Calu3 (cell line): Measurements from ENCODE around the gene FAM13C. TPM values are rescaled to one million over a fixed set of nuclear protein-coding genes. Genes with fewer than 3 reads are reported as not detected.

ENCODE experiments used
- BruUV-seq: library from RNA; stranded (reverse); fragments of 400-500 nt; replicated peaks from 2 replicates; lab custom pipeline; 2021; lab: Mats Ljungman, UMichigan
- CTCF ChIA-PET: fragments of 300-600 bp; sonication (Branson Sonifier 250); formaldehyde crosslinking; loops from one replicate; lab custom pipeline; 2022; ENCODE audit warnings: antibody characterized with exemption; lab: Charles Lee
- DNase-seq: peaks from one replicate; pipeline ENCODE4 v3.0.0; 2022
- H3K27ac Mint-ChIP-seq: one replicate; pipeline ENCODE4 v1.8.0; 2022; ENCODE audit warnings: mixed read lengths; ENCODE audit not compliant: unreplicated experiment
- H3K27me3 Mint-ChIP-seq: one replicate; pipeline ENCODE4 v1.8.0; 2022; ENCODE audit warnings: mixed read lengths; ENCODE audit not compliant: unreplicated experiment
- H3K36me3 Mint-ChIP-seq: one replicate; pipeline ENCODE4 v1.8.0; 2022; ENCODE audit warnings: mild to moderate bottlenecking, moderate library complexity, mixed read lengths; ENCODE audit not compliant: insufficient read depth, unreplicated experiment
- H3K4me1 Mint-ChIP-seq: one replicate; pipeline ENCODE4 v1.8.0; 2022; ENCODE audit warnings: mild to moderate bottlenecking, low read depth, mixed read lengths; ENCODE audit not compliant: unreplicated experiment
- H3K4me3 Mint-ChIP-seq: one replicate; pipeline ENCODE4 v1.8.0; 2022; ENCODE audit warnings: mild to moderate bottlenecking, low read depth, moderate library complexity, mixed read lengths; ENCODE audit not compliant: unreplicated experiment
- H3K9me3 Mint-ChIP-seq: one replicate; pipeline ENCODE4 v1.8.0; 2022; ENCODE audit warnings: low read depth, mixed read lengths; ENCODE audit not compliant: unreplicated experiment
- intact Hi-C: fragments of 100-400 bp; cut with micrococcal nuclease; formaldehyde crosslinking; loops from one replicate; pipeline ENCODE4 v1.10.0; 2022; ENCODE audit not compliant: unreplicated experiment
- total RNA-seq: library from RNA; stranded (reverse); gene quantifications from 2 replicates; pipeline ENCODE4 v1.2.3, GENCODE V29; 2022
- TF ChIP-seq, protein P1 (sequence below): fragments of 200-600 bp; IDR thresholded peaks from one replicate; pipeline ENCODE4 v1.8.0; 2022; ENCODE audit warnings: antibody characterized with exemption; ENCODE audit not compliant: unreplicated experiment

The FAM13C gene
- total RNA-seq, 1 experiment from 2014 or later, result not detected

DNA sequence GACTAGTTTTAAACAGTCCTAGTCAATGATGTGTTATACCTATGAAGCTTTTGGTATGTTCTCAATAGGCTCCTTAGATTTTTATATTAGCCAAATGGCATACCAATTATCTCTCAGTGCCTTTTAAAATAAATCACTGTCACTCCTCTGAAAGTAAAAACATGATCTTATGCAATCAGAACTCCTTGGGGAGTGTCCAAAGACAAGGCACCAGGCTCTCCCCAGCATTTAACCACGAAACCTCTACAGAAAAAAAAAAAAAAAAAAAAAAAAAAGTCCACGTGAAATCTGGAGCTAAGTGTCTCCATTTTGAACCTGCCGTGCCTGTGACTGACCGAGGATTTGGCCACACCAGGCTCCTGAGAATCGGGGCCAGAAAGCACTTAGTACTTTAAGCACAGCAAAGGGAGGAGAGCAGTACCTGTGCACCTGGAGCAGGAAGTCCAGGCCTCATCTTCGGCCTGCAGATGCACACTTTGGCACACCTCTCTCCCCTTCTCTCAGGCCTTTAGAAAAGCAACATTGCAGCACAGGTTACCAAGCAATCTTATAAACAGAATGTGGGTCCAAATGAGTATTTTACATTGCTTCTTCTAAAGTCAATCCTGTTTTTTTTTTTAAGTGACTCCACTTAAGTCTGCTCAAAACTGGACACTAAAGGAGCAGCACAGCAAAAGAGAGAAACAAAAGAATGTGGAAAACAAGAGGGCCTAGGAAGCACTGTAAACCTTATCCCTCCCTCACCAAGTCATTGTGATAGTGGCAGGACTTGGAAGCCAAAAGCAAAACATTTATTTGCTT lies 1.5 kb downstream of the FAM13C start:
- Mint-ChIP-seq H3K4me3 (no peak overlapping the region), H3K27ac (no peak overlapping the region), H3K9me3 (no peaks in the 10 kb centered on the region), H3K4me1 (peaks cover 8% of the 10 kb centered on the region), H3K36me3 (peaks cover 13% of the 10 kb centered on the region), H3K27me3 (peaks cover 50% of the 10 kb centered on the region)
- BruUV-seq, result no TSS peak
- CTCF ChIA-PET, result interaction anchor here (0.5 to 1.0 kb wide), 4 partner anchors 15 to 247 kb away, joined by 3 to 6 read pairs (median 4); no protein-coding TSS in a partner anchor
- intact Hi-C loops, result no loop called here
- no peak for DNase-seq
- TF ChIP-seq, protein P1, sequence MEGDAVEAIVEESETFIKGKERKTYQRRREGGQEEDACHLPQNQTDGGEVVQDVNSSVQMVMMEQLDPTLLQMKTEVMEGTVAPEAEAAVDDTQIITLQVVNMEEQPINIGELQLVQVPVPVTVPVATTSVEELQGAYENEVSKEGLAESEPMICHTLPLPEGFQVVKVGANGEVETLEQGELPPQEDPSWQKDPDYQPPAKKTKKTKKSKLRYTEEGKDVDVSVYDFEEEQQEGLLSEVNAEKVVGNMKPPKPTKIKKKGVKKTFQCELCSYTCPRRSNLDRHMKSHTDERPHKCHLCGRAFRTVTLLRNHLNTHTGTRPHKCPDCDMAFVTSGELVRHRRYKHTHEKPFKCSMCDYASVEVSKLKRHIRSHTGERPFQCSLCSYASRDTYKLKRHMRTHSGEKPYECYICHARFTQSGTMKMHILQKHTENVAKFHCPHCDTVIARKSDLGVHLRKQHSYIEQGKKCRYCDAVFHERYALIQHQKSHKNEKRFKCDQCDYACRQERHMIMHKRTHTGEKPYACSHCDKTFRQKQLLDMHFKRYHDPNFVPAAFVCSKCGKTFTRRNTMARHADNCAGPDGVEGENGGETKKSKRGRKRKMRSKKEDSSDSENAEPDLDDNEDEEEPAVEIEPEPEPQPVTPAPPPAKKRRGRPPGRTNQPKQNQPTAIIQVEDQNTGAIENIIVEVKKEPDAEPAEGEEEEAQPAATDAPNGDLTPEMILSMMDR, result no peak

DNA sequence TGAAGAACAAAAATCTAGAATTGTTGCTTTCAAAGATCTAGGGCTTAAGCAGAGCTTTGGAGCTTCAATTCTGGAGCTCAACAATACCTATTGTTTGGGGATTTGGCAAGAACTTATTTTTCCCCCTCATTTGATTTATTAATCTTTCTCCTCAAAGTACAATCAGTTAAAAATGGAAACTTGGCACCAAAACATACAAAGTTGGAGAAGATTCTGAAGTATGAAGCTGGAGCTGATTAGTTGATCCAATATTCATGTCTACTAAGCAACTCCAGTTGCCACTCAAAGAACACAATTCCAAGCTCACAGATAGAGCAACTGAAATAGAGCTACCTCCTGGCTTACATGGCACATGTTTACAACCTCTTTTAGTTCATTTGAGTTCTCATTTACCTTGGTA lies 3.8 kb downstream of the FAM13C start:
- Mint-ChIP-seq H3K4me1 (peaks cover 8% of the 10 kb centered on the region), H3K27ac (no peak overlapping the region), H3K36me3 (peaks cover 13% of the 10 kb centered on the region), H3K4me3 (no peak overlapping the region), H3K9me3 (no peaks in the 10 kb centered on the region), H3K27me3 (peaks cover 61% of the 10 kb centered on the region)
- no peak for DNase-seq
- CTCF ChIA-PET, result interaction anchor here (0.7 kb wide), 1 partner anchor 66 kb away, joined by 3 read pairs; no protein-coding TSS in a partner anchor
- BruUV-seq, result no TSS peak
- TF ChIP-seq, protein P1, result no peak
- intact Hi-C loops, result no loop called here

DNA sequence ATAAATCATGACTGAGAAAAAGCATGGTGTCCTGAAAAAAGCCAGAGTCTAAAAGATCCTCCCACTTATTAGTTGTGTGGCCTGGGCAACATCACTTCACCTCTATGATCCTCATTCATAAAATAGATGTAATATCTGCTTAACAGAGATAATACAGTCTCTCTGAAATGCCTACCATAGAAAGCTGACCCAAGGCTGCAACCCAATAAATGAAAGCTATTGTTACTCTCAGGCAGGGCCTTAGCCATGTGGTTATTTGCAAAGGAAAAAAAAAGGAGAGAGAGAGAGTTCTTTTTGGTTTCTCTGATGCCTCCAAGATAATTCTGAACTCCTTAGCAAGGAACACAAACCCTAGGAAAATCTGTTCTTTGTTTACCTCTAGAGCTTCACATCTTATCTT lies 7.9 kb downstream of the FAM13C start:
- TF ChIP-seq, protein P1, result no peak
- intact Hi-C loops, result no loop called here
- Mint-ChIP-seq H3K9me3 (no peaks in the 10 kb centered on the region), H3K27ac (no peak overlapping the region), H3K27me3 (peaks cover 91% of the 10 kb centered on the region), H3K4me1 (no peaks in the 10 kb centered on the region), H3K36me3 (no peaks in the 10 kb centered on the region), H3K4me3 (no peak overlapping the region)
- CTCF ChIA-PET, result interaction anchor here (0.5 kb wide), 1 partner anchor 12 kb away, joined by 3 read pairs; no protein-coding TSS in a partner anchor
- BruUV-seq, result no TSS peak
- DNase-seq, result no peak

DNA sequence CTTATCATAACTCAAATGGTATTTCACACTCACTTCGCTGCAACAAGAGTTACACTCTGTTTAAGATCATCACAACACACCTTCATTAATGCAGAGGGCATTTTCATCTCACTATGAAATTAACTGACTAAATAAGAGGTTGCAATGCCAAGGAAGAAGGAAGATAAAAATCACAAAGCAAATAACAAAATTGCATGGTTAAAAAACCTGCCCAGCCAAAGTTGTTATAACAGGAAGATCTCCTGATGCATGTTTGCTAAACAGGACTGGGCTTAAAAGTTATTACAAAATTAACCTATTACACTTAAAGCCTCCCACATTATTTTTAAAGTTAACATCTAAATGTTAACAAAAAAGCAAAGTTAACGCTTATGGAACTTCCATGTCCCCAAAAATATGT lies 11.8 kb downstream of the FAM13C start:
- Mint-ChIP-seq H3K36me3 (no peaks in the 10 kb centered on the region), H3K9me3 (no peaks in the 10 kb centered on the region), H3K27ac (no peak overlapping the region), H3K4me3 (no peak overlapping the region), H3K27me3 (peaks cover 69% of the 10 kb centered on the region), H3K4me1 (no peaks in the 10 kb centered on the region)
- CTCF ChIA-PET, result no interaction called here
- no TSS peak for BruUV-seq
- TF ChIP-seq, protein P1, result no peak
- intact Hi-C loops, result no loop called here
- no peak for DNase-seq
